ENCODE measurements around the gene SMIM8. TPM values are rescaled to one million over a fixed set of nuclear protein-coding genes. Genes with fewer than 3 reads are reported as not detected.
A peak's percentile ranks its signal among the peaks of the same experiment; 100 is the strongest.

SMIM8 gene
- total and polyA plus RNA-seq, 4 donors, result 2.6 to 23.2 (median 8.1) TPM

DNA sequence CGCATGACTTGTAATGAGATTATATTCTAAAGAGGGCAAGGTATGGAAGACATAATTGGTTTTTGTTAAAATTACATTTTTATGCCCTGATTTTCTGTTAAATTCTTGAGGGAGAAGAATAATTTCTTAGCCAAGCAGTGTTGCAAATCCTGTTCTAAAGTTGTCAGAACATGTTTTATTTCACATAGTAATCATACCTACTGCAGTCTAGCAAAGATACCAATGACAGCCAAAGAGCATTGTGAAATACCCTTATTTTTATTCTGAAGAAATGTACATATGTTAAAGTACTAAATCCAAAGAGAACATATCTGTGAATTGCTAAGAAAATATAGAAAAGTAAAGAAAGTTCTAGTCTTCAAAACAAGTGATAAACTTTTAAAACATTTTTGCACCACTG lies 39.6 kb upstream of the SMIM8 start:
- H3K27ac ChIP-seq (ENCODE audit: low read depth in 1 of 2, low read length in 1 of 2), result no peak overlapping the region
- H3K4me1 ChIP-seq (ENCODE audit: control insufficient read depth in 5 of 5, insufficient read depth in 5 of 5, low read length in 5 of 5), result no peaks in the 10 kb centered on the region
- no peaks in the 10 kb centered on the region for H3K9me3 ChIP-seq (ENCODE audit: control insufficient read depth in 4 of 4, insufficient read depth in 3 of 4, low read length in 3 of 4)
- H3K4me3 ChIP-seq, result no peak overlapping the region
- no peak overlapping the region for H3K9ac ChIP-seq (ENCODE audit: insufficient read depth in 1 of 2, low read length in 2 of 2)
- 98 to 100% methylated on average over 1 of the region's 1 CpG for WGBS, 2 donors
- no peaks in the 10 kb centered on the region for H3K36me3 ChIP-seq (ENCODE audit: control insufficient read depth in 4 of 4, insufficient read depth in 4 of 4, low read length in 4 of 4)
- H3K27me3 ChIP-seq (ENCODE audit: control insufficient read depth in 3 of 3, insufficient read depth in 3 of 3, low read length in 2 of 3), result no peaks in the 10 kb centered on the region
- no peak for ATAC-seq (ENCODE audit: insufficient read depth, low FRiP score)
- peak in 1 of 3 donors; percentile 27 for DNase-seq
- no peak for TF ChIP-seq CTCF (IDR thresholded peaks at IDR 0.05; ENCODE audit: control extremely low read depth, extremely low read depth)

DNA sequence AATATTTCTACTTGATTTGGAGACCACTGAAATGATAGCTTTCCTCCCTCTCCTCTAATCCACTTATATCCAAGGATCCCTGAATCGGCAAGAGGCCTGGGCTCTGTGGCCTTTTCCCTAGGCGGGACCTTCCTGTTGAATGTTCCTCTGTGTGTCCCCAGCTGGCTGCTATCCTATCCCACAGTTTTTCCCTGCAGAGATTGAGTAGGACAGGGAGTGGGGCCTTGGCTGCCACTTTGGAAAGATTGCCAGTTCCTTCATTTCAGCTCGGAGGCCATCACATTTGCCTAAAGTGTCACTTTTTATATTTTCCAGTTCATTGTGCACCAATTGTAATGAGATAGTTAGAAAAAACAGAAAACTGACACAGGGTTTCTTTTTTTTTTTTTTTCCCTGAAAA lies 38.9 kb upstream of the SMIM8 start:
- Histone ChIP-seq H3K27ac (ENCODE audit: low read depth in 1 of 2, low read length in 1 of 2) (no peak overlapping the region), H3K4me1 (ENCODE audit: control insufficient read depth in 5 of 5, insufficient read depth in 5 of 5, low read length in 5 of 5) (no peaks in the 10 kb centered on the region), H3K4me3 (no peak overlapping the region), H3K9ac (ENCODE audit: insufficient read depth in 1 of 2, low read length in 2 of 2) (no peak overlapping the region), H3K9me3 (ENCODE audit: control insufficient read depth in 4 of 4, insufficient read depth in 3 of 4, low read length in 3 of 4) (no peaks in the 10 kb centered on the region), H3K27me3 (ENCODE audit: control insufficient read depth in 3 of 3, insufficient read depth in 3 of 3, low read length in 2 of 3) (no peaks in the 10 kb centered on the region), H3K36me3 (ENCODE audit: control insufficient read depth in 4 of 4, insufficient read depth in 4 of 4, low read length in 4 of 4) (no peaks in the 10 kb centered on the region)
- no peak for ATAC-seq (ENCODE audit: insufficient read depth, low FRiP score)
- no peak for DNase-seq
- TF ChIP-seq CTCF (IDR thresholded peaks at IDR 0.05; ENCODE audit: control extremely low read depth, extremely low read depth), result no peak
- WGBS, 2 donors, result 76 to 83% methylated on average over 3 of the region's 3 CpGs

GRCh38 chr6:87287251-87287650 lies 35.1 kb upstream of the SMIM8 start:
- no peak for DNase-seq
- Histone ChIP-seq H3K4me3 (no peak overlapping the region), H3K27ac (ENCODE audit: low read depth in 1 of 2, low read length in 1 of 2) (no peak overlapping the region), H3K9ac (ENCODE audit: insufficient read depth in 1 of 2, low read length in 2 of 2) (no peak overlapping the region), H3K36me3 (ENCODE audit: control insufficient read depth in 4 of 4, insufficient read depth in 4 of 4, low read length in 4 of 4) (no peaks in the 10 kb centered on the region), H3K27me3 (ENCODE audit: control insufficient read depth in 3 of 3, insufficient read depth in 3 of 3, low read length in 2 of 3) (no peaks in the 10 kb centered on the region), H3K9me3 (ENCODE audit: control insufficient read depth in 4 of 4, insufficient read depth in 3 of 4, low read length in 3 of 4) (no peaks in the 10 kb centered on the region), H3K4me1 (ENCODE audit: control insufficient read depth in 5 of 5, insufficient read depth in 5 of 5, low read length in 5 of 5) (no peaks in the 10 kb centered on the region)
- 82 to 83% methylated on average over 2 of the region's 2 CpGs for WGBS, 2 donors
- ATAC-seq (ENCODE audit: insufficient read depth, low FRiP score), result no peak
- TF ChIP-seq CTCF (IDR thresholded peaks at IDR 0.05; ENCODE audit: control extremely low read depth, extremely low read depth), result no peak

DNA sequence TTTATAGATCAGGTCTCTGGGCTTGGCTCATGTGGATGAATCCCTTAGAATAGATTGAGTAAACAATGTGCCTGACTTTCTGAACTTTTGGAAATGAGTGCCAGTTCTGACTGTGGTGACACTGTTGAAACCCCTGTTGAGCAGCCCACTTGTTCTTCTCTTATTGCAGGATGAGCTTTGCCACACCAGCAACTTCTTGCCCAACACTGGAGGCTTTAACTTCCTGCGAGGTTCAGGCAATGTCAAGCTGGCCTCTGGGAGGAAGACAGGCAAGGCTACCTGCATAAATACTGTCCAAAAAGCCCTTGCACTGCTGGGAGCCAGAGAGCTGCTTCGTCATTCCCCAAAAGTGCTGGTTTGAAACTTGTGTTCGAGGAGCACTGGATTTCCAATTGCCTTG lies 32.8 kb upstream of the SMIM8 start:
- ATAC-seq (ENCODE audit: insufficient read depth, low FRiP score), result no peak
- H3K9ac ChIP-seq (ENCODE audit: insufficient read depth in 1 of 2, low read length in 2 of 2), result no peak overlapping the region
- no peaks in the 10 kb centered on the region for H3K4me1 ChIP-seq (ENCODE audit: control insufficient read depth in 5 of 5, insufficient read depth in 5 of 5, low read length in 5 of 5)
- WGBS, 2 donors, result 41 to 83% methylated on average over 3 of the region's 3 CpGs
- no peak for TF ChIP-seq CTCF (IDR thresholded peaks at IDR 0.05; ENCODE audit: control extremely low read depth, extremely low read depth)
- DNase-seq, result no peak
- no peaks in the 10 kb centered on the region for H3K27me3 ChIP-seq (ENCODE audit: control insufficient read depth in 3 of 3, insufficient read depth in 3 of 3, low read length in 2 of 3)
- no peaks in the 10 kb centered on the region for H3K36me3 ChIP-seq (ENCODE audit: control insufficient read depth in 4 of 4, insufficient read depth in 4 of 4, low read length in 4 of 4)
- no peaks in the 10 kb centered on the region for H3K9me3 ChIP-seq (ENCODE audit: control insufficient read depth in 4 of 4, insufficient read depth in 3 of 4, low read length in 3 of 4)
- no peak overlapping the region for H3K4me3 ChIP-seq
- H3K27ac ChIP-seq (ENCODE audit: low read depth in 1 of 2, low read length in 1 of 2), result no peak overlapping the region

Measured in lung (tissue), 12 donors.